ENCODE results near the gene RFX3. TPM values are rescaled to one million over a fixed set of nuclear protein-coding genes. Genes with fewer than 3 reads are reported as not detected.

Gene RFX3
- total and polyA plus RNA-seq, 2 of the 13 experiments (the other 11 are each of a cell fraction or from before 2014, with no cell fraction given): 2.7 to 5.3 TPM

GRCh38 chr9:3498691-3499090, 27.1 kb downstream of the RFX3 start:
- no TSS peak for BruUV-seq (replicated peaks)
- H3K4me3 ChIP-seq (replicated peaks in 1 of 3; ENCODE audit: insufficient read depth in 1 of 3, low read depth in 2 of 3, low read length in 3 of 3): no peak overlapping the region
- H2AFZ ChIP-seq (ENCODE audit: low read length): no peak overlapping the region
- H3K36me3 ChIP-seq (replicated peaks in 1 of 2; ENCODE audit: control insufficient read depth in 1 of 2, insufficient read depth in 2 of 2, low read length in 2 of 2): no peaks in the 10 kb centered on the region
- CTCF ChIA-PET (ENCODE audit: low intra/inter-chr PET ratio, low total read pairs): no interaction called here
- no peaks in the 10 kb centered on the region for H3K27me3 ChIP-seq (ENCODE audit: control insufficient read depth in 1 of 2, insufficient read depth in 2 of 2, low read length in 2 of 2)
- 100% methylated on average over 3 of the region's 3 CpGs for WGBS (ENCODE audit: low lambda C conversion rate)
- in situ Hi-C loops (cut with HindIII; ENCODE audit: extremely low pct_ligation_motif_present, low pct_unique_long_range_greater_than_20kb): no loop called here
- H3K9ac ChIP-seq (ENCODE audit: insufficient read depth, low read depth, low read length): no peak overlapping the region
- no peaks in the 10 kb centered on the region for H4K20me1 ChIP-seq (ENCODE audit: insufficient read depth, low read length)
- H3K4me2 ChIP-seq (ENCODE audit: low read depth, low read length): no peak overlapping the region
- no peak for TF ChIP-seq ZNF263 (CRISPR knock-in tag; IDR thresholded peaks at IDR 0.05)
- TF ChIP-seq GABPB1 (CRISPR knock-in tag; IDR thresholded peaks at IDR 0.05): no peak
- no peak for TF ChIP-seq SAFB2 (CRISPR knock-in tag; IDR thresholded peaks at IDR 0.05; ENCODE audit: borderline replicate concordance, low read depth)
- TF ChIP-seq NR2F6 (IDR thresholded peaks at IDR 0.05): no peak
- TF ChIP-seq NR2F6 (CRISPR knock-in tag; IDR thresholded peaks at IDR 0.05): no peak
- TF ChIP-seq ZNF441 (CRISPR knock-in tag; IDR thresholded peaks at IDR 0.05; ENCODE audit: borderline replicate concordance): no peak
- FAIRE-seq: no peak
- H3K27ac ChIP-seq (ENCODE audit: extremely low read length, insufficient read depth, low read length): no peak overlapping the region
- H3K79me2 ChIP-seq (ENCODE audit: insufficient read depth, low read length): no peaks in the 10 kb centered on the region
- POLR2A ChIA-PET: interaction anchor here (1.6 kb wide), 1 partner anchor 28 kb away, joined by 4 read pairs; the partner anchor contains the start of gene RFX3
- ATAC-seq: no peak
- no peaks in the 10 kb centered on the region for H3K9me3 ChIP-seq (ENCODE audit: low read length)
- no peak for DNase-seq (ENCODE audit: low spot score)
- H3K4me1 ChIP-seq (ENCODE audit: insufficient read depth, low read length): no peaks in the 10 kb centered on the region
- intact Hi-C loops (cut with micrococcal nuclease; ENCODE audit: unreplicated experiment): no loop called here

- intact Hi-C loops (cut with micrococcal nuclease; ENCODE audit: unreplicated experiment): no loop called here
- TF ChIP-seq ZNF354B (CRISPR knock-in tag; IDR thresholded peaks at IDR 0.05): no peak
- TF ChIP-seq CSRNP1 (CRISPR knock-in tag; IDR thresholded peaks at IDR 0.05): no peak
- no peak for TF ChIP-seq GMEB1 (CRISPR knock-in tag; IDR thresholded peaks at IDR 0.05; ENCODE audit: borderline replicate concordance)
- TF ChIP-seq, protein P1, sequence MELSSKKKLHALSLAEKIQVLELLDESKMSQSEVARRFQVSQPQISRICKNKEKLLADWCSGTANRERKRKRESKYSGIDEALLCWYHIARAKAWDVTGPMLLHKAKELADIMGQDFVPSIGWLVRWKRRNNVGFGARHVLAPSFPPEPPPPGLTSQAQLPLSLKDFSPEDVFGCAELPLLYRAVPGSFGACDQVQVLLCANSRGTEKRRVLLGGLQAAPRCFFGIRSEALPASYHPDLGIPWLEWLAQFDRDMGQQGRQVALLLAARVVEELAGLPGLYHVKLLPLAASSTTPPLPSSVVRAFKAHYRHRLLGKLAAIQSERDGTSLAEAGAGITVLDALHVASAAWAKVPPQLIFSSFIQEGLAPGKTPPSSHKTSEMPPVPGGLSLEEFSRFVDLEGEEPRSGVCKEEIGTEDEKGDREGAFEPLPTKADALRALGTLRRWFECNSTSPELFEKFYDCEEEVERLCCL (CRISPR knock-in tag; IDR thresholded peaks at IDR 0.05; ENCODE audit: borderline replicate concordance): no peak
- TF ChIP-seq SRSF9 (IDR thresholded peaks at IDR 0.05; ENCODE audit: borderline replicate concordance, insufficient read depth, low read depth, low read length, poor library complexity, severe bottlenecking): no peak
- no peak for TF ChIP-seq ZNF616 (CRISPR knock-in tag; IDR thresholded peaks at IDR 0.05; ENCODE audit: low read depth)
- TF ChIP-seq NR2F2 (IDR thresholded peaks at IDR 0.05; ENCODE audit: borderline replicate concordance, low read depth): no peak
- no peak for TF ChIP-seq PHF8 (CRISPR knock-in tag; IDR thresholded peaks at IDR 0.05)
- TF ChIP-seq ZNF816 (CRISPR knock-in tag; IDR thresholded peaks at IDR 0.05; ENCODE audit: borderline replicate concordance): no peak
- no peak for TF ChIP-seq KAT7 (CRISPR knock-in tag; IDR thresholded peaks at IDR 0.05; ENCODE audit: borderline replicate concordance)
- Histone ChIP-seq H4K20me1 (ENCODE audit: insufficient read depth, low read length) (no peaks in the 10 kb centered on the region), H3K36me3 (replicated peaks in 1 of 2; ENCODE audit: control insufficient read depth in 1 of 2, insufficient read depth in 2 of 2, low read length in 2 of 2) (no peaks in the 10 kb centered on the region), H3K4me3 (replicated peaks in 1 of 3; ENCODE audit: insufficient read depth in 1 of 3, low read depth in 2 of 3, low read length in 3 of 3) (no peak overlapping the region), H2AFZ (ENCODE audit: low read length) (no peak overlapping the region), H3K4me2 (ENCODE audit: low read depth, low read length) (no peak overlapping the region), H3K9me3 (ENCODE audit: low read length) (no peaks in the 10 kb centered on the region), H3K27me3 (ENCODE audit: control insufficient read depth in 1 of 2, insufficient read depth in 2 of 2, low read length in 2 of 2) (no peaks in the 10 kb centered on the region), H3K9ac (ENCODE audit: insufficient read depth, low read depth, low read length) (no peak overlapping the region), H3K4me1 (ENCODE audit: insufficient read depth, low read length) (no peaks in the 10 kb centered on the region), H3K27ac (ENCODE audit: extremely low read length, insufficient read depth, low read length) (no peak overlapping the region), H3K79me2 (ENCODE audit: insufficient read depth, low read length) (no peaks in the 10 kb centered on the region)
- WGBS (ENCODE audit: low lambda C conversion rate): 97% methylated on average over 4 of the region's 4 CpGs
- no peak for FAIRE-seq
- no peak for DNase-seq (ENCODE audit: low spot score)
- ChIA-PET CTCF (ENCODE audit: low intra/inter-chr PET ratio, low total read pairs) (no interaction called here), POLR2A (interaction anchor here (1.6 kb wide), 1 partner anchor 29 kb away, joined by 4 read pairs; the partner anchor contains the start of gene RFX3)
- in situ Hi-C loops (cut with HindIII; ENCODE audit: extremely low pct_ligation_motif_present, low pct_unique_long_range_greater_than_20kb): no loop called here
- no peak for ATAC-seq
- BruUV-seq (replicated peaks): no TSS peak
Measured at GRCh38 chr9:3497857-3498256, 27.9 kb downstream of the RFX3 start.

Data from HepG2 (cell line).